ENCODE measurements around the gene ARPC1A.

- no peak for TF ChIP-seq CTCF (conservative IDR thresholded peaks at IDR 0.05; ENCODE audit: low read length)
- no peak for TF ChIP-seq EZH2phosphoT487 (IDR thresholded peaks at IDR 0.05; ENCODE audit: borderline replicate concordance)
These were observed 71.7 kb downstream of the ARPC1A start for GRCh38 chr7:99397297-99397983.
